Measurements from ENCODE around the gene DYNC2I2.

DYNC2I2 gene

DNA sequence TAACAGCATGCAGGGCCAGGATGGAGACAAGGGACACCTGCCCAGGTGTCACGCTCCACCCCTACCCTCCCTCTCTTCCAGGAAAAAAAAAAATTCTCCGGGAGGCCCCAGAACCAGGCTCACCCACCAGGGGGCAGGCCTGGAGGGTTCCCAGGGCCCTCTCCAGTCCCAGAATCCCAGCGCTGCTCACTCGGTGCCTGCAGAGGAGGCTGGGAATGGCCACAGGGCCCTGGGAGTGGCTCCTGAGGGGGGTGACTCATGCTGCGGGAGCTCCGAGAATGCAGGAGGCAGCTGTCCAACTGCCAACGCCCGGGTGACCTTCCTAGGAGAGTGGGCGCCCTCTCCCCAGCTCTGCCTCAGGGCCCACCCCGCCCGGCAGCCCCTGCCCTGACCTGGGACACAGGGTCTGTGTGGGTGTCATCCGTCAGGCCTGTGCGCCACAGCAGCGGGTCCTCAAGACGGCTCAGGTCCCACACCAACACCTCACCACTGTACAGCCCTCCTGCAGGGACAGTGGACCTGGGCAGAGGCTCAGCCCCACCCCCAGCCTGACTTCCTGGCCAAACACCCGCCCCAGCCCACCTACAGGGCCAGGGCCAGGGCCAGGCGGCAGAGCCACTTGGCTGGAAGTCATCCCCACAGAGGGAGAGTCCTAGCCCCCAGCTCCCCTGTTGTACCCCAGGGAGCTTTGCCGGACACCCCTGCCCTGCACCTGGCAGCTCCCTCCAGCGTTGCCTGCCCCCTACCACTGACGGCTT, 21.2 kb downstream of the DYNC2I2 start:
- DNase-seq: peak; percentile 57

DNA sequence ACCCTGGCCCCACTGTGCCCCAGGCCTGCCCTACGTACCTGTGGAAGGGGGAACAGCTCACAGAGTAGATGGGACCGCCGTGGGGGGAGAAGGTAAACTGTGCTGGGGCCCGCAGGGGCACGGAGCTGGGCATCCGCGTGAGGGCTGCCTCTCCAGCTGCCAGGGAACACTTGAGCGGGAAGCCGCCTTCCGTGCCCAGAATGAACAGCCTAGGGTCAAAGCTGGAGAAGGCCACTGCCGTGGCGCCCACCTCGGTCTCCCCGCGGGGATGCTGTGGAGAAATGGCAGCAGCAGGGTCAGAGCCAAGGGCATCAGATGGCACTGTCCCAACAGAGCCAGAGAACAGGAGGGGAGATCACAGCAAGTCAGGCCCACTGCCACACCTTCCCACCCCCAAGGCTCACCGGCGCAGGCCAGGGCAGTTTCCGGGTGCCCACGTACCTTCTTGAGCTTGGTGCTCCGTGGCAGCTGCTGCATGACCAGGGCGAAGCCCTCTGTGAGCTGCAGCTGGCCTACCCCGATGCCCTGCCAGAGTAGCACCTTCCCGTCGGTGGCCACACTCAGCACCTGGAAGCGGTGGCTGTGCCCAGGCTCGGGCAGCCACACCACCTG, 21.9 kb downstream of the DYNC2I2 start:
- DNase-seq: no peak

DNA sequence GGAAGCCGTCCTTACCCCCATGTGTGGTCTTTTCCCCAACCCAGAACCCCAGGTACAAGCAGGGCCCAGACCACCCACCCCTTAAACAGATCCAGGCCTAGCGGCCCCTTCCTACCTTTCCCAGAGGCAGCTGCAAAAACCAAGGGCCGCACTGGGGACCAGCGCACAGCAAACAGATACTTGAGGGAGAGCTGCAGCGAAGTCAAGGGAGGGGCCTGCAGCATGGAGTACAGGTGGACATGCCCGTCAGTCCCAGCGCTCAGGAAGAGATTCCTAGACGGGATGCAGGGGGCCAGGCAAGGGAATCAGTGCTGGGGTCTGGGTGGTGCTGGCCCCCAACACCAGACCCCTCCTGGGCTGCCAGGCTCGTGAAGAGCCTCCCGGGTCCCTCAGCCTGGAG, 22.5 kb downstream of the DYNC2I2 start:
- DNase-seq: no peak

DNA sequence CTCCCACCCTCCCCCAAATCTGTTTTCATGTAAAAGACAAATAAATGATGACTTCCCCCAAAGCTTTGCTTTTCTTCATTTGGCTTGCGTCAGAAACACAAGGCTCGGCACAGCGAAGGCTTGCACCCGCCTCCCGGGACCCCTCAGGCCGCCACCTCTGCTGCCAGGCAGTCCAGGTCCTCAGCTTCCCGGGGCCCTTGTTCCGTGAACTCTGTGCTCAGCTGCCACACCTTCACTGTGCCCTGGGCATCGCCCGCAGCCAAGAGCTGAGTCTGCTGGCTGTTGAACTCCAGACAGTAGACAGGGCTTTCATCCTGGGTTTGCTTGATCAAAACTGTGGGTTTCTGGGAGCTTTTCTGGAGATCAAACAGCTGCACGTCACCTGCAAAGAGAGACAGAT, 23.0 kb downstream of the DYNC2I2 start:
- DNase-seq: no peak

DNA sequence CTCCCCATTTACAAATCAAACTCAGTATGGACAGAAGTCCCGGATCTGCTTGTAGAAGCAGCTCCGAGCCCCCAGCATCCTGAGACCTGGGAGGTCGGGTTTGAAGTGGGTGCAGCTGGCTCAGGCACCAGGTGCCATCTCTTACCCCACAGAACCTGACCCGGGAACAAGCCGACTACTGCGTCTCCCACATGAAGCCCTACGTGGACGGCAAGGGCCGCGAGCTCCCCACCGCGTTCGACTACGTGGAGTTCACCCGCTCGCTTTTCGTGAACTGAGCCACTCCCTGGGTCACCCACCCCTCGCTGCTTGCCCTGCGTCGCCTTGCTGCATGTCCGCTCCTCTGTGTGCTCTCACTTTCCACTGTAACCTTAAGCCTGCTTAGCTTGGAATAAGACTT, 23.6 kb downstream of the DYNC2I2 start:
- DNase-seq: no peak

DNA sequence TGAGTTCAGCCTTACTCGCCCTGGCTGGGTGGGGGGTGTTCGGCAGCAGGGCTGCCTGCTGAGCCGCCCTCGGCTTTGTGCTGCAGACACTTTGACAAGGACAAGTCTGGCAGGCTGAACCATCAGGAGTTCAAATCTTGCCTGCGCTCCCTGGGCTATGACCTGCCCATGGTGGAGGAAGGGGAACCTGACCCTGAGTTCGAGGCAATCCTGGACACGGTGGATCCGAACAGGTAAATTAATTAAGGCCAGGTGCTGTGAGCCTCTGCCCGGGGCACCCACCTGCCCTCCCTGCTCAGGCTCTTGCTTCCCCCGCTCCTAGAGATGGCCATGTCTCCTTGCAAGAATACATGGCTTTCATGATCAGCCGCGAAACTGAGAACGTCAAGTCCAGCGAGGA, 24.2 kb downstream of the DYNC2I2 start:
- no peak for DNase-seq

DNA sequence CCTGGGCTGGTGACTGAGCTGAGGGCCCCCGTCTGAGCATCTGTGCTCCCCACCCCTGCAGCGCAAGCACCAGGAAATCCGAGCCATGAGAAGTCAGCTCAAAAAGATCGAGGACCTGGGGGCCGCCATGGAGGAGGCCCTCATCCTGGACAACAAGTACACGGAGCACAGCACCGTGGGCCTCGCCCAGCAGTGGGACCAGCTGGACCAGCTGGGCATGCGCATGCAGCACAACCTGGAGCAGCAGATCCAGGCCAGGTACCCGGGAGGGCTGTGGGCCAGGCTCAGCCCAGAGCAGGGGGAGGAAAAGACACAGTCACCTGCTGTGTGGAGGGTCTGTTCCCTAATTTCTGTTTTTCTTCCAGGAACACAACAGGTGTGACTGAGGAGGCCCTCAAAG, 24.6 kb downstream of the DYNC2I2 start:
- DNase-seq: no peak

DNA sequence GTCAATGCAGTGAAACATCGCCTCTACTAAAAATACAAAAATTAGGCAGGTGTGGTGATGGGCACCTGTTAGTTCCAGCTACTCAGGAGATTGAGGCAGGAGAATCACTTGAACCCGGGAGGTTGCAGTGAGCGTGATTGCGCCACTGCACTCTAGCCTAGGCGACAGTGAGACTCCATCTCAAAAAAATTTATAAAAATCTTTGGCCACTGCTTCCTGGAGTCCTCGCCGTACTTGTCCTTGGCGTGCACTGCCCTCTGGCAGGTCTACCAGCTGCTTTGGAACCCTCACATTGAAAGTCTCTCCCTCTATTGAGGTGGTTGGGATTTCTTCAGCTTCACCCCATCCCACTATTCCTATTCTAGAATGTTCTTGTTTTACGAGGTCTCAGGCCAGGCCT, 25.0 kb downstream of the DYNC2I2 start:
- no peak for DNase-seq

DNA sequence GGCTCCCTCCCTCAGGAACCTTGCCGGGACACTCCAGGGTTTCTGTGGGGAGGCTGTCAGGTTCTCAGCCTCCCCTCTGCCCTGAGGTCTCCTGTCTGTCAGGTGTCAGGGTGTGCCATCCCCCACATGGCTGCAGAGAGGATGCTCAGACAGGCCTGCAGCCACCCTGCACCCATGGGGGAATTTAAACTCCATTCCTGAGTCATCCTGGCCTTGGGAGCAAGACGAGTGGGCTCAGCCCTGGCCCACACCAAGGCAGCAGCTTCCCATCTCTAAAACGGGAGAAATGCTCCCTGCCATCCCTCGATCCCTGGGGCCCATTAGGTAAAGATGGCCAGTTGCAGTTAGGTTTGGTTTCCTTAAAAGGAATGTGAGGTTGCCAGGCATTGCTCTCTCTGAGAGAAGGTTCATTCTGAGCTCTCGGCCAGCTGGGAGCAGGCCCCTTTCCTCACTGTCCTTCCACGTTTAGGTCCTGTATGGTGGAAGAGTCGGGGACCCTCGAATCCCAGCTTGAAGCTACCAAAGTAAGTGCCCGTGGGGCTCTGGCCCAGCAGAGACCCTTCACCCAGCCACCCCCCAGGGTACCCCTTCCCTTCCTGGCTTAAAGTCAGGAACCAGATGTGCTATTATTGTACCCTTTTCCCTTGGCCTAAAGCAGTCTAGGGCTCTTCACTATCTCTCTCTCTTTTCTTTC, 26.6 kb downstream of the DYNC2I2 start:
- no peak for DNase-seq

DNA sequence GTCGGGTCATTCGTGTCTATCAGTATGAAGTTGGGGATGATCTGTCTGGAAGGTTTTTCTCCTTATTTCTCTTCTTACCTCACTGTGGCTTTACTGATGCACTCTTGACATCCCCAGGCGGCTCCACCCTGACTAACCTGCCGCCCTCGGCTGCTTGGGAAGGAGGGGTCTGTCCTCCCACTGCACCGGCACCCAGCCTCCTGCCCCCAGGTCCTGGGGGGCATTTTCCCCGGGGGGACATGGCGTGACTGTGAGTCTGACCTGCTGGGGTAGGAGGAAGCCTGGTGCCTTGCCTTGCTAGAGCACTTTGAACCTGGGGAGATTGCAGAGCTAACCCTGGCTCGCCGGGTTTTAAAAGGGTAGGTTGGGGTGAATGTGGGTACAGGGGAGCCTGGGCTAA, 27.5 kb downstream of the DYNC2I2 start:
- DNase-seq: no peak

DNA sequence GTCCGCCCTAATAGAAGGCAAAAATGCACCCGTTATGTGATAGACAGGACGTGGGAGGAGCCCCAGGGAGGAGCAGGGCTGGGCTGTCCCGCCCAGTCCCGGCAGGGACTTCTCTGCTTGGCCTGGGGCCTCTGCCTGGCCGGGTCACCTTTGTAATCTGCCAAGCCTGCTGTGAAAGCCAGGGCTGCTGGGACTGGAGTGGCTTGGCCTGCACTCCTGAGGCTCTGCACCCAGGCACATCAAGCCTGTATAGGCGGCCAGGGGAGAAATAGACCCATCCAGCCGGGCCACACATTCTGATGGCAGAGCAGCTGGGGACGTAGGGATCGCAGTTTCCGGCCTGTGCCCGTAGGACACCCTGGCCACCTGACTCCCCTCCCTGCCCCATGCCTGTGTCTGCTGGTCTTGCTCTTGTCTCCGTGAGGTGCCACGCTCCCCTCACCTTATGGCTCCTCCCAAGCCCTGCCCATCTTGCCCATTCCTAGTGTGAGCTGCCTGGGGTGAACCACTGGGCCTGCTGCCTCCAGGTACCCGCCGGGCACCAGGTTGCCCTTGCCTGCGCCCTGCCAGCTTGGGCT, 28.1 kb downstream of the DYNC2I2 start:
- no peak for DNase-seq

DNA sequence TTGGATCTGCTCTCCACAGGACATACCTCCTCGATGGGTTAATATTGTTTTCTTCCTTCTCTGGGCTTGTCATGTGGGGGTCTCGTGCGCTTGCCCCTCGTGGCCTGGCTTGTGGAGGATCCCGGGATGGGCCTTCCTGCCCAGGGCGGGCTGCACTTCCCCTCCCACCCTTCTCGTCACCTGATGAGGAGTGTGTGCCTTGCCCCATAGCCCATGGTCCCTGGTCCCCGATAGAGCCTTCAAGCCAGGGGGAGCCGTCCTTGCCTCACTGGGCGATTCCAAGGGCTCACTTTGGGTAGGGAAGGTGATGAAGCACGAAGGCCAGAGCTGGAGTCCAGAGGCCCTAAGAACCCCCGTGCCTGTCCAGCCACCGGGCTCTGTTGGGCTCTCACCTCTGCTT, 28.7 kb downstream of the DYNC2I2 start:
- no peak for DNase-seq

DNA sequence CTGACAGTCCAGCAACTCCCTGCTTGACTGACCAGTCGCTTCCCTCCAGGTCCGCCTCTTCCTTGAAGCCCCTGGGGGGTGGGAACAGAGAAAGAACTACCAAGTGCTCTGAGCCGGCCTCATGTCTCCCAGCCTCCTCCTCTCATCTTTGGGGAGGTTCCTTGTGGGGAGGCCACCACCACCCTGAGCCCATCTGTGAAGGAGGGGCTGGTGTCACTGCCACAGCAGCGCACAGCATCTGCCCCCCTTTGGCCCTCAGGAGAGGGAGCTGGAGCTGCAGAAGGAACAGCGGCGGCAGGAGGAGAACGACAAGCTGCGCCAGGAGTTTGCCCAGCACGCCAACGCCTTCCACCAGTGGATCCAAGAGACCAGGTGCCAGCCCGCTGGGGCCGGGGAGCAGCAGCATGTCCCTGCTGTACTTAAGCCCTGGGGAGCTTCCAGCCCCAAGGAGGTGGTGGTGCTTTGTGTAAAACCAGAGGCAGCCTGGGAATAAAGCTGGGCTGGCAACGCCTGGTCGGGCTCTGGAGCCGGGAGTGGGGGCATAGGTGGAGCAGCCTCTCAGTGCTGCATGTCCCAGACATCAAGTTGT, 29.4 kb downstream of the DYNC2I2 start:
- DNase-seq: no peak

DNA sequence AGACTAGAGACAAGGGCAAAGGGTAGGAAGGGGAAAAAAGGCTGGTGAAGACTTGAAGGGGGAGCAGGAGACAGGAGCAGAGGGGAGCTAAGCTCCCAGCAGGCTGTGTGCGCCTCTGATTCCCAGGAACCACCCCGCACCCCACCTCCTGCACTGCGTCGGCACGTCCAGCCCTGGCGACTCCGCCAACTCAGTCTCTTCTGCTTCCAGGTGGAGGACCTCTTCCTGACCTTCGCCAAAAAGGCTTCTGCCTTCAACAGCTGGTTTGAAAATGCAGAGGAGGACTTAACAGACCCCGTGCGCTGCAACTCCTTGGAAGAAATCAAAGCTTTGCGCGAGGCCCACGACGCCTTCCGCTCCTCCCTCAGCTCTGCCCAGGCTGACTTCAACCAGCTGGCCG, 30.5 kb downstream of the DYNC2I2 start:
- no peak for DNase-seq

DNA sequence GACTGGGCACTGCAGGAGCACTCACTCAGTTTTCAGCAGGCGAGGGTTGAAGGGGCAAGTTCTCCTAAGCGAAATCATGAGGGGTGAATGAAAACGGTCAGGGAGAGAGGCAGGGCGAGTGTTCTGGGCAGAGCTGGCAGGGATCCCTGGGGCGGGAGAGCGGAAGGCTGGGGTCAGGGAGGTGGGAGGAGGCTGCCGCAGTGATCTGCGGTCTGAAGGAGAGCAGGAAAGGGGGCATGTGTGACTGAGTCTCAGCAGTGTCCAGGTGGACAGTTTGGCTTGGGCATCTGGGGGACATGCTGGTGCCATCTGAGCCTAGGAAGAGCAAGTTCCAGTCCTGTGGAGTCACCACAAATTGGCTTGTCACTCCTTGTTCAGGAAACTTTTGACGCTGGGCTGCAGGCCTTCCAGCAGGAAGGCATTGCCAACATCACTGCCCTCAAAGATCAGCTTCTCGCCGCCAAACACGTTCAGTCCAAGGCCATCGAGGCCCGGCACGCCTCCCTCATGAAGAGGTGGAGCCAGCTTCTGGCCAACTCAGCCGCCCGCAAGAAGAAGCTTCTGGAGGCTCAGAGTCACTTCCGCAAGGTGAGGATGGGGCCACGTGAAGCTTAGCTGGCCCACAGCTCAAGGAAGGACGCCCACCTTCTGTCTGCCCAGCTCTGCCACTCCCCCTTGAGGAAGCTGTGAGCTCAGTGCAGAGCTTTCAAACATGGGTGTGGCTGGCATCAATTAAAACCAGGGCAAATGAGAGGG, 31.1 kb downstream of the DYNC2I2 start:
- no peak for DNase-seq

DNA sequence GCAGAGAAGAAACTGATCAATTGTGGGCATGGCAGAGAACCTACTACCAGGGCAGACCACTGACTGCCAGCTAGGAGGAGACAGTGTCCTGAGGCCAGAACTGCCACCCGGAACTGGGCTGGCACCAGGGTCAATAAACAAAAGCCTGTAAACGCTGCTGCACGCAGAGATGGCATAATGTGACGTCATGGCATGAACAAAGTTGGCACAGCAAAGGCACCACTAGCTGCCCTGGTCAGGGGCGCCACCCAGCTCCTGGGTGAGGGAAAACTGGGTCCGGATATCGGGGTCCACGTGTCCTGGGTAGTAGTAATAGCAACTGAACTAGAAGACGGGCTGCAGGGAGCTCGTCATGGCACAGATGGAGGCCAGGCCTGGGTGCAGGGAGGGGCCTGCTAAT, 32.1 kb downstream of the DYNC2I2 start:
- no peak for DNase-seq

DNA sequence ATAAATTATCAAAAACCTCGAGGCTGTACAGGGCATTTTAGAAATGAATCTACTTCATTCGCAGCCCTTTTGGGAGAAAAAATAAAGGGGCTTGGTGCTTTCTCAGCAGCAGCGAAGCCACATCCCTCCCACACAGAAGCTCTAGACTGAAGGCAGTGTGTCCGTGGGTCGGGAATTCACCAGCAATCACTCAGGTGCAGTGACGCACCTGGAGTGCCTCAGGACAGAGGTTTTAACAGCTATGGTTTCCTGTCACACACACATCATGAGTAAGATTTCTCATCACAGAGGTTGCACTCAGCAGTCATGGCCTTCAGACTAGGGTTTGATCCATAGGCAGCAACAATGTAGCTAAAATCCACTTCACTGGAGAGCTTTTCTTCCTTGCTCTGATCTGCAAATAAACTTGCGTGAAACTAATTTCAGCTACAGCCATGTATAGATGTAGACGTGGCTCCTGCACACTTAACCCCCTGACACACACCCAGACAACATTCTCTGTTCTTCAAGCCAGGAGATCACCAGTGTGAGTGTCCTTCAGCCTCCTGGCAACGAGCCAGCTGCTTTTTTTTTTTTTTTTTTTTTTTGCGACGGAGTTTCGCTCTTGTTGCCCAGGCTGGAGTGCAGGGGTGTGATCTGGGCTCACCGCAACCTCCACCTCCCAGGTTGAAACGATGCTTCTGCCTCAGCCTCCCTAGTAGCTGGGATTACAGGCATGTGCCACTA, 34.8 kb downstream of the DYNC2I2 start:
- no peak for DNase-seq

DNA sequence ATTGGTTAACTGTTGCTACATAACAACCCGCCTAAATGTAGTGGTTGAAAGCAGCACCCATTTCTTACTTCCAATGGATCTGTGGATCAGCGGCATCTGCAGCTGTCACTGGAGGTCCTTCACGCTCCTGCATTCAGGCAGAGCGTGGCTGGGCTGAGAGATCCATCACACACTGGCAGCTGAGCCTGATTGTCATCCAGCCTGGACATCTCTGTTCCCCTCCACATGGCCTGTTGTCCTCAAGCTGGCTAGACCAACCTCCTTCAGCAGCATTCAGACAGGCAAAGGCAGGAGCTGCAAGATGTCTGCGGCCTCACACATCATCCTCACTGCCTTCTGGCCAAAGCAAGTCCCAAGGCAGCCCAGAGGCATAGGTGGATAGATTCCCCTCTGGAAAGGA, 36.9 kb downstream of the DYNC2I2 start:
- no peak for DNase-seq

DNA sequence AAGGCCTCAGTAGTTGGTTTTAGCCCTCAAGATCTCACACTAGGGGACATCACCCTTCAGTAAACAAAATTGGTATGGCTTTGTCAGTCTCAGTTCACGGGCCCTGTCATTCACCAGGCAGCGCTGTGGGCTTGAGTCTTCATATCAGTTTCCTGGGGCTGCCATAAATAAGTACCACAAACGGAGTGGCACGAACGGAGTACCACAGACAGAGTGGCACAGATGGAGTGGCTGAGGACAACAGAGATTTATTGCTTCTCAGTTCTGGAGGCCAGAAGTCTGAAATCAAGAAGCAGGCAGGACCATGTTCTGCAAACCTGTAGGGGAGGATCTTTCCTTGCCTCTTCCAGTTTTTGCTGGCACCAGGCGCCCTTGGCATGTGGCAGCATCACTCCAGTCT, 37.5 kb downstream of the DYNC2I2 start:
- DNase-seq: no peak

DNA sequence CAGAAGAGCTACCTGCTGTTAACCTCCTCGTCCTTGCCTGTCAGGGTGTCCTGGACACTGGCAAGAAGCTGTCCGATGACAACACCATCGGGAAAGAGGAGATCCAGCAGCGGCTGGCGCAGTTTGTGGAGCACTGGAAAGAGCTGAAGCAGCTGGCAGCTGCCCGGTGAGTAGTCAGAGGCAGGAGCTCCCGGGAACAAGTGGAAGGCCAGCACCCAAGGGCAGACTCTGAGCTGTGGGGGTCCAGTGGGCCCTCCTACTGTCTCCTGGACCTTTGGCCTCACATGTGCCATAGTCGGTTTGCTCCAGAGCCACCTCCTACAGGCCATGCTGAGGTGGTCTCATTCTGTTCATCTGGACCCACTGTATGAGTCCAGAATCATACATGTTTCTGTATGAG, 38.7 kb downstream of the DYNC2I2 start:
- DNase-seq: no peak

DNA sequence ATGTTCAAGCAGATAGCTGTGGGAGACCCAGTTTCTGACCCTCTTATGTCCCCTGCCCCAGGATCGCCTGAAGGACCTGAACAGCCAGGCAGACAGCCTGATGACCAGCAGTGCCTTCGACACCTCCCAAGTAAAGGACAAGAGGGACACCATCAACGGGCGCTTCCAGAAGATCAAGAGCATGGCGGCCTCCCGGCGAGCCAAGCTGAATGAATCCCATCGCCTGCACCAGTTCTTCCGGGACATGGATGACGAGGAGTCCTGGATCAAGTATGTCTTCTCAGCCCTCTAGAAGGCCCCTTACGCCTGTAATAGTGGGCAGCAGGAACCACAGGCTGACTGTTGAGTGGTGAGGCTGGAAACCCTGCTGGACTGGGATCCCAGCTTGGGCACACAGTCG, 41.1 kb downstream of the DYNC2I2 start:
- DNase-seq: no peak

DNA sequence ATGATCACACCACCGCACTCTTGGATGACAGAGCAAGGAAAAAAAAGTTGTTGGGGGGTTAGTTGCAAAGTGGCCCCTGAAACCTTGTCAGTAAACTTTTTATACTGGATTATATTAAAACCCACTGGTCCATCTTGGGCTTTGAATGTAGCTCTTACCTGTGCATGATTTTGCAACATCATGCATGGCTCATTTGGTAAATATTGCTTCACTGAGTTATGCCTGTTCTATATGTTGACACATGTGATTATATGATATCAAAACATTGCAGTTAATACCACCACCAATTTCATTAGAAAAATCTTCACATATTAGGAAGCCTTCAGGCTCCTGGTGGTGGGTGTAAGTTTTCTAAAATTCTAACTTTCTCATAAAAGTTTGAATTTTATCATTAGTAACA, 41.9 kb downstream of the DYNC2I2 start:
- DNase-seq: no peak

All from NCI-H1105 (cell line).